ENCODE data around the gene FIGN.

Gene FIGN

GRCh38 chr2:163600801-163601200 is 135.0 kb downstream of the FIGN start:
- no peaks in the 10 kb centered on the region for H3K79me2 ChIP-seq (ENCODE audit: low read length)
- H3K4me1 ChIP-seq (ENCODE audit: low read length) = no peaks in the 10 kb centered on the region
- TF ChIP-seq, protein P1, sequence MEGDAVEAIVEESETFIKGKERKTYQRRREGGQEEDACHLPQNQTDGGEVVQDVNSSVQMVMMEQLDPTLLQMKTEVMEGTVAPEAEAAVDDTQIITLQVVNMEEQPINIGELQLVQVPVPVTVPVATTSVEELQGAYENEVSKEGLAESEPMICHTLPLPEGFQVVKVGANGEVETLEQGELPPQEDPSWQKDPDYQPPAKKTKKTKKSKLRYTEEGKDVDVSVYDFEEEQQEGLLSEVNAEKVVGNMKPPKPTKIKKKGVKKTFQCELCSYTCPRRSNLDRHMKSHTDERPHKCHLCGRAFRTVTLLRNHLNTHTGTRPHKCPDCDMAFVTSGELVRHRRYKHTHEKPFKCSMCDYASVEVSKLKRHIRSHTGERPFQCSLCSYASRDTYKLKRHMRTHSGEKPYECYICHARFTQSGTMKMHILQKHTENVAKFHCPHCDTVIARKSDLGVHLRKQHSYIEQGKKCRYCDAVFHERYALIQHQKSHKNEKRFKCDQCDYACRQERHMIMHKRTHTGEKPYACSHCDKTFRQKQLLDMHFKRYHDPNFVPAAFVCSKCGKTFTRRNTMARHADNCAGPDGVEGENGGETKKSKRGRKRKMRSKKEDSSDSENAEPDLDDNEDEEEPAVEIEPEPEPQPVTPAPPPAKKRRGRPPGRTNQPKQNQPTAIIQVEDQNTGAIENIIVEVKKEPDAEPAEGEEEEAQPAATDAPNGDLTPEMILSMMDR (IDR thresholded peaks at IDR 0.05; ENCODE audit: low read depth, low read length) = no peak
- TF ChIP-seq EZH2phosphoT487 (IDR thresholded peaks at IDR 0.05; ENCODE audit: low read depth) = no peak
- H3K27ac ChIP-seq (ENCODE audit: low read length) = no peak overlapping the region
- no peak overlapping the region for H3K4me3 ChIP-seq (ENCODE audit: low read length)
- no peaks in the 10 kb centered on the region for H4K20me1 ChIP-seq (ENCODE audit: insufficient read depth, low read length)
- no peaks in the 10 kb centered on the region for H3K36me3 ChIP-seq (replicated peaks; ENCODE audit: low read depth, low read length)
- no peak overlapping the region for H3K4me2 ChIP-seq (ENCODE audit: low read length)
- no peak overlapping the region for H2AFZ ChIP-seq (ENCODE audit: low read depth, low read length)
- H3K9me3 ChIP-seq (ENCODE audit: insufficient read depth, low read length) = no peaks in the 10 kb centered on the region
- H3K9ac ChIP-seq (ENCODE audit: low read length) = no peak overlapping the region
- H3K27me3 ChIP-seq (ENCODE audit: low read depth, low read length) = no peaks in the 10 kb centered on the region

DNA sequence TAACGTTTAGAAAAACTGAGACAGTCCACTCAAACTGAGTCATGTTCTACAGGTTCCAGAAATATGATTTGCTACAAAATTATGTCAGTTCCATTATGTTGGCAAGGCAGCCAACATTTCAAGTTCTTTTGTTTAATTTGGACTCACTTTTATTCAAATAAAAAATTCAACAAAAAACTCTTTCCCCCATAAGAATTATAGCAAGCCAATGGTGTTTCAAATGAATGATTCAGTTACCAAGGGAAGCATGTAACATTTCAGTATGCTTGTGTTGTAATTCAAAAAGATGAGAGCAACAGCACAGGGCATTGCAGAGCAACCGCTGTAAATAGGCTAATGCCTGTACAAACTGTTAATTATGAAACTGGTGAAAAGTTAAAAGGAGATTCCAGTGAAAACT is 140.8 kb downstream of the FIGN start:
- no peaks in the 10 kb centered on the region for H3K9me3 ChIP-seq (ENCODE audit: insufficient read depth, low read length)
- H3K9ac ChIP-seq (ENCODE audit: low read length) = no peak overlapping the region
- no peaks in the 10 kb centered on the region for H4K20me1 ChIP-seq (ENCODE audit: insufficient read depth, low read length)
- H3K27me3 ChIP-seq (ENCODE audit: low read depth, low read length) = no peaks in the 10 kb centered on the region
- TF ChIP-seq, protein P1 (IDR thresholded peaks at IDR 0.05; ENCODE audit: low read depth, low read length) = no peak
- TF ChIP-seq EZH2phosphoT487 (IDR thresholded peaks at IDR 0.05; ENCODE audit: low read depth) = no peak
- H3K4me2 ChIP-seq (ENCODE audit: low read length) = no peak overlapping the region
- no peaks in the 10 kb centered on the region for H3K79me2 ChIP-seq (ENCODE audit: low read length)
- no peak overlapping the region for H3K27ac ChIP-seq (ENCODE audit: low read length)
- H3K4me1 ChIP-seq (ENCODE audit: low read length) = no peaks in the 10 kb centered on the region
- H3K36me3 ChIP-seq (replicated peaks; ENCODE audit: low read depth, low read length) = no peaks in the 10 kb centered on the region
- no peak overlapping the region for H3K4me3 ChIP-seq (ENCODE audit: low read length)
- no peak overlapping the region for H2AFZ ChIP-seq (ENCODE audit: low read depth, low read length)

GRCh38 chr2:163594497-163594896 is 141.3 kb downstream of the FIGN start:
- Histone ChIP-seq H4K20me1 (ENCODE audit: insufficient read depth, low read length) (no peaks in the 10 kb centered on the region), H3K36me3 (replicated peaks; ENCODE audit: low read depth, low read length) (no peaks in the 10 kb centered on the region), H3K4me2 (ENCODE audit: low read length) (no peak overlapping the region), H2AFZ (ENCODE audit: low read depth, low read length) (no peak overlapping the region), H3K9me3 (ENCODE audit: insufficient read depth, low read length) (no peaks in the 10 kb centered on the region), H3K4me3 (ENCODE audit: low read length) (no peak overlapping the region), H3K27me3 (ENCODE audit: low read depth, low read length) (no peaks in the 10 kb centered on the region), H3K79me2 (ENCODE audit: low read length) (no peaks in the 10 kb centered on the region), H3K9ac (ENCODE audit: low read length) (no peak overlapping the region), H3K27ac (ENCODE audit: low read length) (no peak overlapping the region), H3K4me1 (ENCODE audit: low read length) (no peaks in the 10 kb centered on the region)
- TF ChIP-seq, protein P1 (IDR thresholded peaks at IDR 0.05; ENCODE audit: low read depth, low read length) = no peak
- no peak for TF ChIP-seq EZH2phosphoT487 (IDR thresholded peaks at IDR 0.05; ENCODE audit: low read depth)

DNA sequence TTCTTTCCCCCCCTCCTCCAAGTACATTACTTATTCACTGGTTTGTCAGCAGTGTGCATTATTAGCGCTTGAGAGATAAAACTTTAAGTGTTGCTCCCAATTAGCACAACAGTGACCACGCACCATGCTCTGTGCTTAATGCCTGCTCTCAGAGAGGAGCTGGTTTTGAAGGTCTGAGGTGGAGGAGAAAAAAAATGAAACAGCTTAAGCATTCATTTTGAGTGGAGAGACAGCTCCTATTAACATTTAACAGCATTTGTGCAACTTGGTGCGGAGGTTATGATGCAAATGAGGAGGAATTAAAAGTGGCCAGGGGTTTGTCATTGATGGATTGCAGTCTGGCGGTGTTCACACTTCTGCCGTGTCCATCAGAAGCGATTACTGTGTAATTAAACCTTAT is 141.8 kb downstream of the FIGN start:
- Histone ChIP-seq H2AFZ (ENCODE audit: low read depth, low read length) (no peak overlapping the region), H3K4me1 (ENCODE audit: low read length) (no peaks in the 10 kb centered on the region), H4K20me1 (ENCODE audit: insufficient read depth, low read length) (no peaks in the 10 kb centered on the region), H3K9me3 (ENCODE audit: insufficient read depth, low read length) (no peaks in the 10 kb centered on the region), H3K36me3 (replicated peaks; ENCODE audit: low read depth, low read length) (no peaks in the 10 kb centered on the region), H3K27ac (ENCODE audit: low read length) (no peak overlapping the region), H3K27me3 (ENCODE audit: low read depth, low read length) (no peaks in the 10 kb centered on the region), H3K4me3 (ENCODE audit: low read length) (no peak overlapping the region), H3K9ac (ENCODE audit: low read length) (no peak overlapping the region), H3K4me2 (ENCODE audit: low read length) (no peak overlapping the region), H3K79me2 (ENCODE audit: low read length) (no peaks in the 10 kb centered on the region)
- TF ChIP-seq EZH2phosphoT487 (IDR thresholded peaks at IDR 0.05; ENCODE audit: low read depth) = no peak
- TF ChIP-seq, protein P1 (IDR thresholded peaks at IDR 0.05; ENCODE audit: low read depth, low read length) = no peak
